HepG2 (cell line): ENCODE data around the gene TMEM131. TPM values are rescaled to one million over a fixed set of nuclear protein-coding genes. Genes with fewer than 3 reads are reported as not detected.

Experiments
- ATAC-seq: fragments of 200-7000 bp; cut with Tn5 transposase; 3 replicates; pipeline ENCODE4 v1.9.1; 2020; ENCODE audit warnings: mild to moderate bottlenecking, moderate library complexity
- BruUV-seq: library from RNA; stranded (reverse); fragments of 400-500 nt; replicated peaks from 2 replicates; lab custom pipeline; 2021; lab: Mats Ljungman, UMichigan
- CTCF ChIA-PET: fragments of 300-600 bp; formaldehyde crosslinking; extraction: SDS; loops from one replicate; lab custom pipeline; 2021; ENCODE audit warnings: low total read pairs, inconsistent platforms, low intra/inter-chr PET ratio; lab: Yijun Ruan, JAX
- POLR2A ChIA-PET: fragments of 350-600 bp; sonication (Branson Sonifier 250); formaldehyde crosslinking; loops from one replicate; lab custom pipeline; 2020; ENCODE audit warnings: antibody characterized with exemption, inconsistent platforms; lab: Yijun Ruan, JAX
- DNase-seq: peaks from one replicate; pipeline ENCODE4 v3.0.0-alpha.2; 2015; ENCODE audit warnings: low spot score
- FAIRE-seq: peaks from 3 replicates; lab custom pipeline; 2011; peaks lifted over from hg19 to GRCh38; lab: Jason Lieb, UNC
- H2AFZ ChIP-seq: one replicate; pipeline ENCODE4 v1.6.1; 2011; ENCODE audit warnings: low read length, inconsistent platforms
- H3K27ac ChIP-seq: fragments of 300-600 bp; 3 replicates; pipeline ENCODE4 v1.8.0; 2011; ENCODE audit warnings: mixed run types, mild to moderate bottlenecking, mixed read lengths, low read length, inconsistent platforms; ENCODE audit not compliant: insufficient read depth; ENCODE audit errors: extremely low read length
- H3K27me3 ChIP-seq, 2 experiments: fragments of 200-600 bp in 1 of 2; 2 replicates in 1 of 2; 3 replicates in 1 of 2; pipeline versions ENCODE4 v1.6.0 to v1.8.0; 2011; ENCODE audit warnings: low read length in 2 of 2, mild to moderate bottlenecking in 2 of 2, moderate library complexity in 2 of 2, inconsistent platforms in 1 of 2; ENCODE audit not compliant: insufficient read depth in 2 of 2, control insufficient read depth in 1 of 2
- H3K36me3 ChIP-seq, 2 experiments: fragments of 200-600 bp in 1 of 2; replicated peaks in 1 of 2; 2 replicates in 1 of 2; 3 replicates in 1 of 2; pipeline versions ENCODE4 v1.5.1 to v1.8.0; 2011; ENCODE audit warnings: low read length in 2 of 2, inconsistent platforms in 1 of 2; ENCODE audit not compliant: insufficient read depth in 2 of 2, control insufficient read depth in 1 of 2
- H3K4me1 ChIP-seq: 2 replicates; pipeline ENCODE4 v1.5.1; 2012; ENCODE audit warnings: low read length, inconsistent platforms; ENCODE audit not compliant: insufficient read depth
- H3K4me2 ChIP-seq: 2 replicates; pipeline ENCODE4 v1.6.0; 2011; ENCODE audit warnings: low read depth, low read length, inconsistent platforms
- H3K4me3 ChIP-seq, 3 experiments: fragments of 200-600 bp in 1 of 3; sonication (generic), shearing (Covaris generic) in 1 of 3; replicated peaks in 1 of 3; 2 replicates each; pipeline ENCODE4 v1.5.1; 2011 to 2016; ENCODE audit warnings: low read length in 3 of 3, inconsistent platforms in 2 of 3, low read depth in 2 of 3, mild to moderate bottlenecking in 2 of 3, control low read depth in 1 of 3, mixed read lengths in 1 of 3; ENCODE audit not compliant: insufficient read depth in 1 of 3
- H3K79me2 ChIP-seq: one replicate; pipeline ENCODE4 v1.6.1; 2011; ENCODE audit warnings: low read length, inconsistent platforms; ENCODE audit not compliant: insufficient read depth
- H3K9ac ChIP-seq: 2 replicates; pipeline ENCODE4 v1.6.0; 2011; ENCODE audit warnings: mild to moderate bottlenecking, low read depth, low read length, inconsistent platforms; ENCODE audit not compliant: insufficient read depth
- H3K9me3 ChIP-seq: 2 replicates; pipeline ENCODE4 v1.5.1; 2012; ENCODE audit warnings: mild to moderate bottlenecking, low read length
- H4K20me1 ChIP-seq: 2 replicates; pipeline ENCODE4 v1.6.0; 2011; ENCODE audit warnings: inconsistent platforms, mild to moderate bottlenecking, low read length, moderate library complexity; ENCODE audit not compliant: insufficient read depth
- FOXO4 ChIP-seq: sonication (generic); formaldehyde crosslinking; conservative IDR thresholded peaks from 2 replicates; pipeline ENCODE4 v1.8.1; 2023; ENCODE audit warnings: missing genetic modification reagents
- GMEB1 ChIP-seq: sonication (generic); formaldehyde crosslinking; IDR thresholded peaks from 2 replicates; pipeline ENCODE4 v1.5.1; 2020; ENCODE audit warnings: missing genetic modification reagents, mild to moderate bottlenecking, borderline replicate concordance
- GZF1 ChIP-seq: sonication (generic); formaldehyde crosslinking; IDR thresholded peaks from 2 replicates; pipeline ENCODE4 v1.5.1; 2020; ENCODE audit warnings: mild to moderate bottlenecking, missing genetic modification reagents
- MAF1 ChIP-seq: sonication (generic); formaldehyde crosslinking; IDR thresholded peaks from 2 replicates; pipeline ENCODE4 v1.5.0; 2020; ENCODE audit warnings: missing genetic modification reagents, borderline replicate concordance
- PAX8 ChIP-seq: sonication (generic); formaldehyde crosslinking; IDR thresholded peaks from 2 replicates; pipeline ENCODE4 v1.8.0; 2022; ENCODE audit warnings: mild to moderate bottlenecking, missing genetic modification reagents, borderline replicate concordance
- RARA ChIP-seq: IDR thresholded peaks from 2 replicates; pipeline ENCODE4 v1.6.1; 2016; ENCODE audit warnings: missing genetic modification reagents, missing compliant biosample characterization
- SP140L ChIP-seq: sonication (generic); formaldehyde crosslinking; IDR thresholded peaks from 2 replicates; pipeline ENCODE4 v1.4.0; 2020; ENCODE audit warnings: missing genetic modification reagents, borderline replicate concordance
- TIGD3 ChIP-seq: sonication (generic); formaldehyde crosslinking; IDR thresholded peaks from 2 replicates; pipeline ENCODE4 v1.5.1; 2020; ENCODE audit warnings: mild to moderate bottlenecking, missing genetic modification reagents, borderline replicate concordance
- USF2 ChIP-seq, 2 experiments: sonication (generic) in 1 of 2; formaldehyde crosslinking in 1 of 2; IDR thresholded peaks; 2 replicates each; pipeline versions ENCODE4 v1.5.1 to v1.6.1; 2011 to 2020; ENCODE audit warnings: borderline replicate concordance in 1 of 2, low read depth in 1 of 2, low read length in 1 of 2, mild to moderate bottlenecking in 1 of 2, missing genetic modification reagents in 1 of 2, moderate library complexity in 1 of 2
- ZFP82 ChIP-seq: sonication (generic); formaldehyde crosslinking; IDR thresholded peaks from 2 replicates; pipeline ENCODE4 v1.5.1; 2020; ENCODE audit warnings: mild to moderate bottlenecking, missing genetic modification reagents, borderline replicate concordance
- ZMYM4 ChIP-seq: sonication (generic); formaldehyde crosslinking; IDR thresholded peaks from 2 replicates; pipeline ENCODE4 v1.8.1; 2023; ENCODE audit warnings: mild to moderate bottlenecking, missing genetic modification reagents
- ZNF136 ChIP-seq: sonication (generic); formaldehyde crosslinking; IDR thresholded peaks from 2 replicates; pipeline ENCODE4 v1.8.1; 2022; ENCODE audit warnings: low read depth, mild to moderate bottlenecking, moderate library complexity, missing genetic modification reagents
- ZNF550 ChIP-seq: sonication (generic); formaldehyde crosslinking; IDR thresholded peaks from 2 replicates; pipeline ENCODE4 v1.4.0; 2020; ENCODE audit warnings: mild to moderate bottlenecking, missing genetic modification reagents, borderline replicate concordance
- ZNF639 ChIP-seq: conservative IDR thresholded peaks from 2 replicates; pipeline ENCODE4 v1.6.1; 2018; ENCODE audit warnings: missing genetic modification reagents
- WGBS: methylation state at CpG from one replicate; pipeline ENCODE4 v1.1.6; 2017; ENCODE audit warnings: low lambda C conversion rate; 5-methylcytosine and 5-hydroxymethylcytosine counted together
- in situ Hi-C: cut with HindIII; loops from 2 replicates; pipeline ENCODE4 v1.10.0; 2017; ENCODE audit warnings: low pct_unique_long_range_greater_than_20kb; ENCODE audit not compliant: extremely low pct_ligation_motif_present
- intact Hi-C: fragments of 100-400 bp; cut with micrococcal nuclease; formaldehyde crosslinking; loops from one replicate; pipeline ENCODE4 v1.10.0; 2022; ENCODE audit not compliant: unreplicated experiment
- polyA plus RNA-seq, 8 experiments: library from polyadenylated mRNA; depleted of rRNA in 3 of 8; stranded (reverse) in 7 of 8; unstranded in 1 of 8; fragments of >200 nt; fragmentation: Illumina TruSeq in 4 of 8; extraction: Trizol in 4 of 8; gene quantifications; 2 replicates each; pipeline versions ENCODE4 v1.2.1 to v1.2.3, GENCODE V29; 2011 to 2016; ENCODE audit warnings: low read depth in 4 of 8, missing spikeins in 1 of 8, mixed read lengths in 1 of 8; ENCODE audit not compliant: insufficient read depth in 1 of 8
- total RNA-seq, 5 experiments: library from RNA; depleted of rRNA; stranded (reverse); fragments of >200 nt; fragmentation: Illumina TruSeq; extraction: Trizol; gene quantifications; 2 replicates each; pipeline ENCODE4 v1.2.3, GENCODE V29; 2016; ENCODE audit warnings: low read depth in 1 of 5
- TF ChIP-seq, protein P1 (sequence below): sonication (generic); formaldehyde crosslinking; IDR thresholded peaks from 2 replicates; pipeline ENCODE4 v1.8.1; 2023; ENCODE audit warnings: mild to moderate bottlenecking, moderate library complexity, missing genetic modification reagents

The TMEM131 gene
- total and polyA plus RNA-seq, 2 of the 13 experiments (the other 11 are each of a cell fraction or from before 2014, with no cell fraction given): 17.9 to 19.5 TPM

GRCh38 chr2:97965116-97965515, 30.6 kb downstream of the TMEM131 start:
- H3K4me3 ChIP-seq: no peak overlapping the region
- ChIA-PET CTCF (no interaction called here), POLR2A (no interaction called here)
- in situ Hi-C loops: no loop called here
- 98% methylated on average over 12 of the region's 12 CpGs for WGBS
- intact Hi-C loops: no loop called here
- no peak for ATAC-seq
- H3K27me3 ChIP-seq: no peaks in the 10 kb centered on the region
- H3K36me3 ChIP-seq: no peaks in the 10 kb centered on the region
- H4K20me1 ChIP-seq: peaks cover 35% of the 10 kb centered on the region
- no TSS peak for BruUV-seq
- H3K9me3 ChIP-seq: no peaks in the 10 kb centered on the region
- no peak for FAIRE-seq
- H2AFZ ChIP-seq: no peak overlapping the region
- no peak overlapping the region for H3K9ac ChIP-seq
- peaks cover 87% of the 10 kb centered on the region for H3K79me2 ChIP-seq
- no peak overlapping the region for H3K4me2 ChIP-seq
- no peak overlapping the region for H3K27ac ChIP-seq
- peaks cover 40% of the 10 kb centered on the region for H3K4me1 ChIP-seq
- no peak for DNase-seq
- TF ChIP-seq USF2 (IDR thresholded peaks at IDR 0.05; ENCODE audit: low read depth, low read length) (no peak), USF2 (CRISPR knock-in tag; IDR thresholded peaks at IDR 0.05; ENCODE audit: borderline replicate concordance) (no peak), MAF1 (CRISPR knock-in tag) (no peak), PAX8 (CRISPR knock-in tag) (no peak), ZNF550 (CRISPR knock-in tag) (no peak), TIGD3 (CRISPR knock-in tag) (no peak), FOXO4 (CRISPR knock-in tag) (no peak), GZF1 (no peak), SP140L (CRISPR knock-in tag) (no peak), ZNF136 (CRISPR knock-in tag) (no peak), RARA (CRISPR knock-in tag) (no peak), ZMYM4 (CRISPR knock-in tag) (no peak), ZNF639 (CRISPR knock-in tag) (no peak), GMEB1 (CRISPR knock-in tag) (no peak), ZFP82 (CRISPR knock-in tag) (no peak)
- TF ChIP-seq, protein P1, sequence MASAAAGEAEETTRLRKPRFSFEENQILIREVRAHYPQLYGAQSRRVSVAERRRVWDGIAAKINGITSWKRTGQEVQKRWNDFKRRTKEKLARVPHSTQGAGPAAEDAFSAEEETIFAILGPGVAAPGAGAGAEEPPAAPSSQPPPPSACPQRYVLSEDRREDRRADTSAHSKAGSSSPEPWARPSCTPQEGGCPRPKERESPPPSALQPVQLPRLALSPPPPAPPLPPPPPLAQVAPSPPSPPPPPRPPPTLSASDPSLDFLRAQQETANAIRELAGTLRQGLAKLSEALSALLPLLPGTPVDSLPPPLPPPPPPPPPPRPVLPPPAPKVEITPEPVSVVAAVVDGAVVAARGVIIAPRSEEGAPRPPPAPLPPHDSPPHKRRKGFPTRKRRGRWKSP: no peak
